Stimulated activated naive B cell treated with anti-CD40 and anti-IgM and Interleukin-4, amounts not matched to agents 10 μg/mL and 1 μg/mL and 100 μg/mL, for 72 hours (primary cell): ENCODE measurements around the gene HSPA12B.

Experiments
- ATAC-seq, 2 donors: fragments of 150-1000 bp; cut with Tn5 transposase; replicated peaks; 2 replicates each; pipeline ENCODE4 v1.10.0; 2021; ENCODE audit warnings: moderate library complexity in 1 of 2
- DNase-seq: peaks from one replicate; pipeline ENCODE4 v3.0.0; 2021
- H3K27ac Mint-ChIP-seq: one replicate; pipeline ENCODE4 v1.8.0; 2022; ENCODE audit warnings: mild to moderate bottlenecking, mixed read lengths
- H3K27me3 Mint-ChIP-seq, 2 donors: one replicate each; pipeline ENCODE4 v1.8.0; 2022; ENCODE audit warnings: mixed read lengths in 2 of 2
- H3K36me3 Mint-ChIP-seq, 2 donors: one replicate each; pipeline ENCODE4 v1.8.0; 2022; ENCODE audit warnings: mixed read lengths in 2 of 2, mild to moderate bottlenecking in 1 of 2
- H3K4me1 Mint-ChIP-seq, 2 donors: one replicate each; pipeline ENCODE4 v1.8.0; 2022; ENCODE audit warnings: mixed read lengths in 2 of 2, mild to moderate bottlenecking in 1 of 2
- H3K4me3 Mint-ChIP-seq, 2 donors: one replicate each; pipeline ENCODE4 v1.8.0; 2022; ENCODE audit warnings: mild to moderate bottlenecking in 2 of 2, mixed read lengths in 2 of 2, moderate library complexity in 1 of 2
- H3K9me3 Mint-ChIP-seq, 2 donors: one replicate each; pipeline ENCODE4 v1.8.0; 2022; ENCODE audit warnings: mixed read lengths in 2 of 2, mild to moderate bottlenecking in 1 of 2

HSPA12B gene

DNA sequence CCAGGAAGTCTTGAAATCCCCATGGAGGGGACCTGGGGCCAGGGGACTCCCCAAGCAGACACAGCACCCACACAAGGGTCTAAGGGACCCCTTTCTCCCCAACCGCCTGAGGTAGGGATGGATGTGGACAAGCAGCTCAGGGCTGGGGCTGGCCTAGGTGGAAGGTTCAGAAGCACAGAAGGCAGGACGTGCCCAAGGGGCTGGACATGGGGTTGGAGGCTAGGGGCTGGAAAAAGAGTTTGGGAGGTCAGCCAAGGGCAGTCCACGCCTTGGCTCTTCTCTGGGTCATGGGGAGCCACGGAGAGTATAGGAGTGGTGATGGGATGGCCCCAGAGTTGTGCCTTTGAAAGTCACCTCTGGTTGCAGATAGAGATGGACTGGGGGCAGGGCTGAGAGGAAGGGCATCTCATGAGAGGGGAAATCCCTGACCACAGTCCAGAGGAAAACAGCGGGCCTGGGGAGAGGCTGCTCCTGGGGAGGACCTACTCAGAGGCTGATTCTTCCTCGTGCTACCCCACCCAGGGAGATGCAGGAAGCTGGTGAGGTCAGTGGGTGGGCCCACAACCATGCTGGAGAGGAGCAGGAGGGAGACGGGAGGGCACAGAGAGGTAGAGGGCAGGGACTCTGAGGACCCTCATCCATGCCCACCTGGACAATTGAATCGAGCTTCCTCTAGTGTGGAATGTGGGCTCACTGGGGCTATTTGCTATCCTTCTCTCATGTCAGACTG lies 2.5 kb upstream of the HSPA12B start:
- Mint-ChIP-seq H3K9me3 (no peaks in the 10 kb centered on the region), H3K4me1 (peaks cover 0 to 8% of the 10 kb centered on the region in 2 donors), H3K27ac (no peak overlapping the region), H3K4me3 (no peak overlapping the region), H3K36me3 (no peaks in the 10 kb centered on the region), H3K27me3 (peaks cover 58 to 65% of the 10 kb centered on the region in 2 donors)
- ATAC-seq (no peak), DNase-seq (no peak)

GRCh38 chr20:3730803-3731672 lies 1.4 kb upstream of the HSPA12B start:
- Mint-ChIP-seq H3K4me1 (peaks cover 0 to 8% of the 10 kb centered on the region in 2 donors), H3K27me3 (peaks cover 55 to 61% of the 10 kb centered on the region in 2 donors), H3K9me3 (no peaks in the 10 kb centered on the region), H3K36me3 (no peaks in the 10 kb centered on the region), H3K27ac (no peak overlapping the region), H3K4me3 (no peak overlapping the region)
- DNase-seq (no peak), ATAC-seq (no peak)

- H3K27ac Mint-ChIP-seq: no peak overlapping the region
- peaks cover 0 to 8% of the 10 kb centered on the region in 2 donors for H3K4me1 Mint-ChIP-seq
- H3K4me3 Mint-ChIP-seq: no peak overlapping the region
- no peaks in the 10 kb centered on the region for H3K9me3 Mint-ChIP-seq
- ATAC-seq: no peak
- no peaks in the 10 kb centered on the region for H3K36me3 Mint-ChIP-seq
- DNase-seq: no peak
- H3K27me3 Mint-ChIP-seq: peaks cover 52 to 58% of the 10 kb centered on the region in 2 donors
Observed at GRCh38 chr20:3731944-3732326, 550 bp upstream of the HSPA12B start.

DNA sequence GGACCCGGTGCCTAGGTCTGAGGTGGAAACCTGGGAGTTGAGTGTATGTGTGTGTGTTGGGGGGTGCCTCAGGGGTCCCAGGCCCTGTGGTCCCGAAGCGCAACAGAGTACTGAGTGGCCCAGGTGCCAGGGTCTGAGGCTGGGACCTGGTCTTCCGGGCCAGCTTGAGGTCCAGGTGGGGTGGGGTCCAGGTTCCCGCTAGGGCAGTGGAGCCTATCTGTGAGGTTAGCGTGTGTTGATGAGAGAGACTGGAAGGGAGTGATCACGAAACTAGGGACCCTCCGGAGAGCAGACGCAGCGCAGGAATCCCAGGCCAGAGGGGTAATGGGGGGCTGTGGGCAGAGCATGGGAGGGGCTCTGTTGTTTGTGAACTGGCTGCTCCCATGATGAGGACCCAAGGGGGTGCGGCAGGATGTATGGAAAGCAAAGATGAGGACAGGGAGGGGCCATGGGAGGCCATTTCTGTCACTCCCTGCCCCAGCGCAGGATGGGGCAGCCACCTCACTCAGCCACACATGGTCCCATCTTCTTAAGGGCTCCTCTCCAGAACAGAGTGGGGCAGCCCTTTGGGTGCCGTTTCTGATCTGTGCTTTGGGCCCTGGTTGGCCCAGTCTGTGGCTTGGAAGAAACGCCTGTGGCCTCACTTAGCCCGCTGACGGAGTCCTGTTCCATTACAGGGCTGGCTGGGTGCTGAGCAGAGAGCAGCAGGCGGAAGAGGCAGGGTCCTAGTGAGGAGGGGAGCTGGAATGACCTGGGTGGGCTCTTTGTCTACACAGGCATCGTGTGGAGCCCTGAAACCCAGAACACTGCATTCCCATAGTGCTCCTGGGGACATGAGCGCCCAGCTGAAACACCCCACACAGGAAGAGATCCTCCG lies 872 bp downstream of the HSPA12B start:
- Mint-ChIP-seq H3K27me3 (peaks cover 38 to 45% of the 10 kb centered on the region in 2 donors), H3K4me3 (no peak overlapping the region)

DNA sequence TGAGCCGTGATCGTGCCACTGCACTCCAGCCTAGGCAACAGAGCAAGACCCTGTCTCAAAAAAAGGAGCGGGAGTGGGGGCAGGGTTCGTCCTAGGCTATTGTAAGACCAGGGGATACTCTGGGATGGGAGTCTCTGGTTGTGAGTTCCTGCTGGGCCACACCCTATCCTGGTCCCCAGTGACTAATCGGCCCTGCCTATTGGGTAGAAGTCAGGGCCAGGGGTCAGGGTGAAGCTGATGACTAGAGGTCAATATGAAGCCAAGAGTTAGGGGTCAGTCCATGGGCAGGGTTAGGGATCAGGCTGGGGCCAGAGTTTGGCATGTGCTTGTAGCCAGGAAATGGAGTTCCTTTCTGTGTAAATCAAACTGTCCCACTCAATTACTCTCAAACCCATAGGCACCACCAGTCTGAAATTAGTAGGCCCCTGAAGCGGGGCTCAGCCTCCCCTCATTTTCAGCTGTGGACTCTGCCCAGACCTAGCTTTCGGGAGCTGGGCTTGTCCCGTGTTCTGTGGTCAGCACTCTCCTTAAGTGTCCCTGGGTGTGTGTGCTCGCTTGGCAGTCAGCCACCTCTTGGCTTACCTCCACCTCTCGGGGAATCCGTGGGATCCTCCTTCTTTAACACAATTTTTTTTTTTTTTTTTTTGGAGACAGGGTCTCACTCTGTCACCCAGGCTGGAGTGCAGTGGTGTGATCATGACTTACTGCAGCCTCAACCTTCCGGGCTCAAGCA lies 1.8 kb downstream of the HSPA12B start:
- peaks cover 35 to 42% of the 10 kb centered on the region in 2 donors for H3K27me3 Mint-ChIP-seq
- no peak for ATAC-seq

More for the DNA sequence above, 872 bp downstream of the HSPA12B start:
- Mint-ChIP-seq H3K9me3 (no peaks in the 10 kb centered on the region), H3K4me1 (peaks cover 0 to 8% of the 10 kb centered on the region in 2 donors), H3K27ac (no peak overlapping the region), H3K36me3 (no peaks in the 10 kb centered on the region)
- DNase-seq (no peak), ATAC-seq (no peak)

GRCh38 chr20:3735768-3736167 lies 3.3 kb downstream of the HSPA12B start:
- Mint-ChIP-seq H3K27ac (no peak overlapping the region), H3K4me3 (no peak overlapping the region), H3K27me3 (peaks cover 29% of the 10 kb centered on the region in 2 donors), H3K36me3 (no peaks in the 10 kb centered on the region), H3K4me1 (peaks cover 0 to 4% of the 10 kb centered on the region in 2 donors), H3K9me3 (no peaks in the 10 kb centered on the region)
- DNase-seq: no peak
- ATAC-seq: no peak

More for the DNA sequence above, 1.8 kb downstream of the HSPA12B start:
- Mint-ChIP-seq H3K9me3 (no peaks in the 10 kb centered on the region), H3K4me3 (no peak overlapping the region), H3K27ac (no peak overlapping the region), H3K4me1 (peaks cover 0 to 8% of the 10 kb centered on the region in 2 donors), H3K36me3 (no peaks in the 10 kb centered on the region)
- DNase-seq: no peak

- Mint-ChIP-seq H3K36me3 (no peaks in the 10 kb centered on the region), H3K27ac (no peak overlapping the region), H3K4me1 (no peaks in the 10 kb centered on the region), H3K27me3 (peaks cover 8 to 11% of the 10 kb centered on the region in 2 donors), H3K4me3 (no peak overlapping the region), H3K9me3 (no peaks in the 10 kb centered on the region)
- DNase-seq: no peak
- no peak for ATAC-seq
Observed at GRCh38 chr20:3738111-3739053, 5.9 kb downstream of the HSPA12B start.

GRCh38 chr20:3739054-3739925 lies 6.8 kb downstream of the HSPA12B start:
- DNase-seq: no peak
- Mint-ChIP-seq H3K27ac (peak overlapping the region; percentile 28), H3K9me3 (no peaks in the 10 kb centered on the region), H3K4me3 (no peak overlapping the region), H3K27me3 (peaks cover 2 to 6% of the 10 kb centered on the region in 2 donors), H3K36me3 (no peaks in the 10 kb centered on the region), H3K4me1 (peaks cover 0 to 2% of the 10 kb centered on the region in 2 donors)
- ATAC-seq: no peak

- Mint-ChIP-seq H3K27ac (no peak overlapping the region), H3K4me1 (peaks cover 7 to 9% of the 10 kb centered on the region in 2 donors), H3K9me3 (peaks cover 0 to 1% of the 10 kb centered on the region in 2 donors), H3K4me3 (no peak overlapping the region), H3K27me3 (peaks cover 9 to 13% of the 10 kb centered on the region in 2 donors), H3K36me3 (no peaks in the 10 kb centered on the region)
- no peak for DNase-seq
- ATAC-seq: no peak
Observed at GRCh38 chr20:3739926-3740451, 7.5 kb downstream of the HSPA12B start.

DNA sequence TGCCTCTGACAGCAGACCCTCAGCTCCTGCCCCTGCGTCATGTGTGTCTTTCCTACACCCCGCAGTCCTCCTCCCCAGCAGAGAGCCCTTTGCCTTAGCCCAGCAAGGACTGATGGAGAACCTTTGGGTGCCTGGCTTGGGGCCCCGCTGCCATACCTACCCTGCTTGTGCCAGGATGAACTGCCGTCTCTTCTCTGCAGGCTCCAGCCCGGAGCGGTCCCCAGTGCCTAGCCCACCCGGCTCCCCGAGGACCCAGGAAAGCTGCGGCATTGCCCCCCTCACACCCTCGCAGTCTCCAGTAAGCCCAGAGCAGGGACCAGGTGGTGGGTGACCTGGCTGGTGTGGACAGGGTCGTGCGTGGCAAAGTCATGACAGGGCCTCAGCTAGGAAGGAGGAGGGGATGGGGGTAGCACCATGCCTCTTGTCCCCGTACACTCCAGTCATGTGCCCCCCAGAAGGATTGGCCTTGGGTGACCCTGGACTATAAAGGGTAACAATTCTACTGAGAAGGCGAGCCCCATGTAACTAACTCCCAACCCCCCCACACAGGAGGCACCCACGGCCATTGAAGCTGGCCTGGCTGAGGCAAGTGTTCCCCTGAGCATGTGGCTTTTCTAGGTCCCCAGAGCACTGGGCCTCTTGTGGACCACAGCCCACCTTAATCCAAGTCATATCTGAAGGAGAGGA lies 8.3 kb downstream of the HSPA12B start:
- peaks cover 17 to 19% of the 10 kb centered on the region in 2 donors for H3K27me3 Mint-ChIP-seq
- H3K27ac Mint-ChIP-seq: no peak overlapping the region

DNA sequence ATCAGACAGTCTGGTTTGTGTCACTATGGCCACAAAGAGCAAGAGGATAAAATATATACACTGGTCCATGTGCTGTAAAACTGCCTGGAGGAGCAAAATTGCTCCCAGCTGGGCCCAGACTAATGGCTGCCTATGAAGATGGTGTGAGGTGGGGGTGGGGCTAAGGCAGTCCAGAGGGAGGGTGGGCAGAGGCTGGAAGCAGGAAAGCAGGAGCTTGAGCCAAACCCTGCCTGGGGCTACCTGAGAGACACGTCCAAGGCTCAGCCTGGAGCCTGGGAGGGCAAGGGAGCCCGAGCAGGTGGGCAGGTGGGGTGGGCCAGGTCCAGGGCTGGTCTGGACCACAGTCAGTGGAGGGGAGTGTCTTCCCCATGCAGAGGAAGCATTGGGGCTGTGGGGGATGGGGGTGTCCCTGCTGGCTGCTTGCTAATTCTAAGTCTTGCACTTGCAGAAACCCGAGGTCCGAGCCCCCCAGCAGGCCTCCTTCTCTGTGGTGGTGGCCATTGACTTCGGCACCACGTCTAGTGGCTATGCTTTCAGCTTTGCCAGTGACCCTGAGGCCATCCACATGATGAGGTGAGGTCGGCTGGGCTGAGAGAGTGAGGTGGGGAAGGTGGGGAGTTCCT lies 9.5 kb downstream of the HSPA12B start:
- H3K27ac Mint-ChIP-seq: no peak overlapping the region
- no peak overlapping the region for H3K4me3 Mint-ChIP-seq
- no peak for DNase-seq
- peaks cover 10 to 16% of the 10 kb centered on the region in 2 donors for H3K4me1 Mint-ChIP-seq
- H3K27me3 Mint-ChIP-seq: peaks cover 28% of the 10 kb centered on the region in 2 donors
- no peaks in the 10 kb centered on the region for H3K36me3 Mint-ChIP-seq
- H3K9me3 Mint-ChIP-seq: peaks cover 0 to 1% of the 10 kb centered on the region in 2 donors
- ATAC-seq: no peak

More for the DNA sequence above, 8.3 kb downstream of the HSPA12B start:
- no peak overlapping the region for H3K4me3 Mint-ChIP-seq
- peaks cover 10 to 16% of the 10 kb centered on the region in 2 donors for H3K4me1 Mint-ChIP-seq
- DNase-seq (no peak), ATAC-seq (no peak)
- peaks cover 0 to 1% of the 10 kb centered on the region in 2 donors for H3K9me3 Mint-ChIP-seq
- H3K36me3 Mint-ChIP-seq: no peaks in the 10 kb centered on the region
